ENCODE measurements around the gene LITAF. TPM values are rescaled to one million over a fixed set of nuclear protein-coding genes. Genes with fewer than 3 reads are reported as not detected.
"Not testable (repeated sequence)": the region's sequence is repeated elsewhere in the genome, so short reads cannot be mapped to it uniquely, and the experiment has no call there.

LITAF gene
- polyA plus RNA-seq, 4 donors = 107 to 122 (median 116) TPM

DNA sequence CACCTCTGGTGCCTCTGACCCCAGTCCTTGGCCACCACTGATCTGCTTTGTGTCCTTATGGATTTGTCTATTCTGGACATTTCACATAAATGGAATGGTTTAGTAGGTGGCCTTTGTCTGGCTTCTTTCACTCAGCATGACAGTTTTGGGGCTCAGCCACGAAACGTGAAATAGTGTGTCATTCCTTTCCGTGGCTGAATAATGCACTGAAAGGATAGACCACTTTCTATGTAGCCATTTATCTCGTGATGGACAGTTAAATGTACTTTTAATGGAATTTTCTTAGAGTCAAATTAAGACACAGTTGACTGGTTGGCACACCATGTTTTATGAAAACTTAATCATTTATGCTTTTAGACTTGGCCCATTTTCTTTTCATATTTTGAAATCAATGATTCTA is 57.4 kb downstream of the LITAF start:
- DNase-seq (ENCODE audit: low read depth in 4 of 4, low spot score in 2 of 4) = no peak

GRCh38 chr16:11528053-11528452 is 58.7 kb downstream of the LITAF start:
- DNase-seq (ENCODE audit: low read depth in 4 of 4, low spot score in 2 of 4) = no peak

- no peak for DNase-seq (ENCODE audit: low read depth in 4 of 4, low spot score in 2 of 4)
These were observed 59.9 kb downstream of the LITAF start for GRCh38 chr16:11526655-11527350.

GRCh38 chr16:11524098-11524760 is 62.5 kb downstream of the LITAF start:
- DNase-seq (ENCODE audit: low read depth in 4 of 4, low spot score in 2 of 4) = no peak

GRCh38 chr16:11521055-11521454 is 65.7 kb downstream of the LITAF start:
- DNase-seq (ENCODE audit: low read depth in 4 of 4, low spot score in 2 of 4) = no peak

DNA sequence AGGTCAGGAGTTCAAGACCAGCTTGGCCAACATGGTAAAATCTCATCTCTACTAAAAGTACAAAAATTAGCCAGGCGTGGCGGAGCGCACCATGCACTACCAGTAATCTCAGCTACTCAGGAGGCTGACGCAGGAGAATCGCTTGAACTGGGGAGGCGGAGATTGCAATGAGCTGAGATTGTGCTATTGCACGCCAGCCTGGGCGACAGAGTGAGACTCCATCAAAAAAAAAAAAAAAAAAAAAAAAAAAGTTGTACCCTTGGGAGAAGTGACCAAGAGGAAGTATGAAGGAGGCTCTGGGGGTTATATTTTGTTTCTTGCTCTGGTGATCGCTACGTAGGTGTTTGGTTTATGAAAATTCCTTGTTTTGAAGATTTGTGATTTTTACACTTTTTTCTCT is 66.3 kb downstream of the LITAF start:
- no peak for DNase-seq (ENCODE audit: low read depth in 4 of 4, low spot score in 2 of 4)

GRCh38 chr16:11517961-11518360 is 68.8 kb downstream of the LITAF start:
- DNase-seq (ENCODE audit: low read depth in 4 of 4, low spot score in 2 of 4) = no peak

GRCh38 chr16:11515540-11516430 is 70.9 kb downstream of the LITAF start:
- no peak for DNase-seq (ENCODE audit: low read depth in 4 of 4, low spot score in 2 of 4)

DNA sequence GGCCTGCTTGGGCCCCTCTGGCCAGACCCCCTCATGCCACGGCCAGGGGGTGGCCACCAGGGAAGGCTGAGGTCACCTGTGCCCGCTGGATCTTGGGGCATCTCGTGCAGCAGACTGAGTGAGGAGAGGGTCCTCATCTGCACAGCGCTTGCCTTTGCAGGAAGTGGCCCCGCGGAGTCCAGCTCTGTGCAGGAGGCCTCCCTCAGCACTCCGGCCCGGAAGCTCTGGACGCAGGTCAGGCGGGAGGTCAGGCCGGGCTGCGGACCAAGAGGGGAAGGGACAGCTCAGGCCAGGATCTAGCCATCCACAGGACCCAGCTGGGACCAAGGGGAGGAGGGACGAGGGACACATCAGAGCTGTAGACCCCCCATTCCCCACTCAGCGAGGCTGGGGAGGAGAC is 72.4 kb downstream of the LITAF start:
- DNase-seq (ENCODE audit: low read depth in 4 of 4, low spot score in 2 of 4) = no peak

DNA sequence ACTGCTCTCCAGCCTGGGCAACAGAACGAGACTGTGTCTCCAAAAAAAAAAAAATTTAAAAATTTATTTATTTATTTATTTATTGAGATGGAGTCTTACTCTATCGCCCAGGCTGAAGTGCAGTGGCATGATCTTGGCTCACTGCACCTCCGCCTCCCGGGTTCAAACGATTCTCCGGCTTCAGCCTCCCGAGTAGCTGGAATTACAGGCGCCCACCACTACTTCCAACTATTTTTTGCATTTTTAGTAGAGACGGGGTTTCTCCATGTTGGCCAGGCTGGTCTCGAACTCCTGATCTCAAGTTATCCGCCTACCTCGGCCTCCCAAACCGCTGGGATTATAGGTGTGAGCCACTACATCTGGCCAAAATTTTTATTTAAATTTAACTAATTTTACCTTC is 73.4 kb downstream of the LITAF start:
- DNase-seq (ENCODE audit: low read depth in 4 of 4, low spot score in 2 of 4) = not testable (repeated sequence)

- DNase-seq (ENCODE audit: low read depth in 4 of 4, low spot score in 2 of 4) = no peak
These were observed 74.9 kb downstream of the LITAF start for GRCh38 chr16:11511801-11512200.

GRCh38 chr16:11511328-11511727 is 75.4 kb downstream of the LITAF start:
- DNase-seq (ENCODE audit: low read depth in 4 of 4, low spot score in 2 of 4) = no peak

- no peak for DNase-seq (ENCODE audit: low read depth in 4 of 4, low spot score in 2 of 4)
These were observed 76.3 kb downstream of the LITAF start for GRCh38 chr16:11510178-11510973.

- no peak for DNase-seq (ENCODE audit: low read depth in 4 of 4, low spot score in 2 of 4)
These were observed 78.7 kb downstream of the LITAF start for GRCh38 chr16:11507991-11508390.

- DNase-seq (ENCODE audit: low read depth in 4 of 4, low spot score in 2 of 4) = no peak
These were observed 79.4 kb downstream of the LITAF start for GRCh38 chr16:11507350-11507749.

DNA sequence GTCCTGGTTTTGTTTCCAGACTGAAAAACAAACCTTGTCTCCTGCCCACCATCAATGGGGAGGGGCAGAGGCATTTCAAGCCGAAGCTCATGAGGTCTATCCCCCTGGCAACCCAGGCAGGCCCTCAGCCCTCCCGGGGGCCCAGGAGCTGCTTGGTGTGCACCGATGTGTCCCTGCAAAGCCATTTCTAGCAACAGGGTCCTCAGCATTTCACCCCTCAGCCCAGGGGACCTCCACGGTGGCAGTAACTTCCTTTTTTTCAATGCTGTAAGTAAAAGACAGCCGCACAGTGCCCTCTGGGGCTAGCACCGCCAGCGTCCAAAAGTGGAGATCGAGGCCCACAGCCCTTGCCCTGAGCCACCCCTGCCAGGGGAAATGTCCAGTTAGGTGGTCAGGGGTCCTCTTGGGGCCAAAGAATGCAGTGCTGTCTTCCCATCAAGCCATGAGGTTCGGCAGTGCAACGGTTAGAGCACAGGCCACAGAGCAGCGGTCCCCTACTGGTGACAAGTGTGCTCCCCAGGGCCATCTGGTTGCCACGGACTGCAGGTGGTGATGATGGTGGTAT is 79.9 kb downstream of the LITAF start:
- DNase-seq (ENCODE audit: low read depth in 4 of 4, low spot score in 2 of 4) = no peak

DNA sequence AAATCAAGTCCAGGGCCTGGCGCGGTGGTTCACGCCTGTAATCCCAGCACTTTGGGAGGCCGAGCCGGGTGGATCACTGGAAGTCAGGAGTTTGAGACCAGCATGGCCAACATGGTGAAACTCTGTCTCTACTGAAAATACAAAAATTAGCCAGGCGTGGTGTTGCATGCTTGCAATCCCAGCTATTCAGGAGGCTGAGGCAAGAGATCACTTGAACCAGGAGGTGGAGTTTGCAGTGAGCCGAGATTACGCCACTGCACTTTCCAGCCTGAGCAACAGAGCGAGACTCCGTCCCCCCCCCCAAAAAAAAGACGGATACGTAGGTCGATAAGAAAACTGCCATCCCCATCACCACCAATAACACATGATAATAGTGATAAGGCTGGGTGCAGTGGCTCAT is 82.5 kb downstream of the LITAF start:
- not testable (repeated sequence) for DNase-seq (ENCODE audit: low read depth in 4 of 4, low spot score in 2 of 4)

GRCh38 chr16:11503566-11503965 is 83.2 kb downstream of the LITAF start:
- no peak for DNase-seq (ENCODE audit: low read depth in 4 of 4, low spot score in 2 of 4)

- no peak for DNase-seq (ENCODE audit: low read depth in 4 of 4, low spot score in 2 of 4)
These were observed 84.5 kb downstream of the LITAF start for GRCh38 chr16:11502239-11502638.

DNA sequence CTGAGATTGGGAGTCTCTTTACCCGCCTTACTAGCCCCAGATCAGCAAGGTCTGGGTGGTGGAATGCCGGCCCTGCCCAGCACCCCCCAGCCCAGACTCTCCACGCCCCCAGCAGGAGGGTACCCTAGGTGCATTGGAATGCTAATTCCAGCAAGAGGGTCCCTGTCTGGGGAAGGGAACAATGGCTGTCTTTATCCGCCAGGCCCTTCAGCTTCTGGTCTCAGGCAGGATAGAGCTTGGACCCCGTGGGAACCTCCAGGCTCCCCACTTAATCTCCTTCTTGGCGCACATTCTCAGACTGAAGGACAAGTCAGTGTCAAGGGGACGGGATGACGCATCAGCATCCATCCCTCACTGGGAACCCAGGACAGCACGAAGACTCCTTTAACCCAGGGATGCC is 85.1 kb downstream of the LITAF start:
- DNase-seq (ENCODE audit: low read depth in 4 of 4, low spot score in 2 of 4) = no peak

Measured in left renal cortex interstitium (tissue), 4 donors.